ENCODE measurements around the gene PLA2G15. TPM values are rescaled to one million over a fixed set of nuclear protein-coding genes. Genes with fewer than 3 reads are reported as not detected.

PLA2G15 gene
- total and polyA plus RNA-seq, 2 of the 13 experiments (the other 11 are each of a cell fraction or from before 2014, with no cell fraction given): 14.4 to 23.7 TPM

GRCh38 chr16:68235108-68235886 is 9.9 kb upstream of the PLA2G15 start (continued):
- TF ChIP-seq ZXDC (CRISPR knock-in tag; IDR thresholded peaks at IDR 0.05) (no peak), PRDM10 (CRISPR knock-in tag; IDR thresholded peaks at IDR 0.05; ENCODE audit: low read depth) (0 out of 2 replicates have a peak, but pooled peaks have one; percentile 23), ELF4 (CRISPR knock-in tag; IDR thresholded peaks at IDR 0.05; ENCODE audit: borderline replicate concordance) (peak; percentile 65; the same call in 1 of the 2 replicates), ZNF703 (CRISPR knock-in tag; IDR thresholded peaks at IDR 0.05; ENCODE audit: borderline replicate concordance) (0 out of 2 replicates have a peak, but pooled peaks have one; percentile 10), ZNF121 (CRISPR knock-in tag; IDR thresholded peaks at IDR 0.05) (0 out of 2 replicates have a peak, but pooled peaks have one; percentile 52), PREB (CRISPR knock-in tag; IDR thresholded peaks at IDR 0.05) (no peak), ATF7-NPFF (CRISPR knock-in tag; IDR thresholded peaks at IDR 0.05; ENCODE audit: low read depth) (peak; percentile 8; the same call in 1 of the 2 replicates), STAG1 (CRISPR knock-in tag; IDR thresholded peaks at IDR 0.05) (0 out of 2 replicates have a peak, but pooled peaks have one; percentile 6), ZMAT3 (CRISPR knock-in tag; conservative IDR thresholded peaks at IDR 0.05) (peak; percentile 56; the same call in 1 of the 2 replicates), ZNF530 (CRISPR knock-in tag; IDR thresholded peaks at IDR 0.05; ENCODE audit: low read depth) (no peak), SRY (CRISPR knock-in tag; IDR thresholded peaks at IDR 0.05) (no peak; the same call in none of the 2 replicates), RBFOX2 (IDR thresholded peaks at IDR 0.05; ENCODE audit: low read depth, low read length) (peak; percentile 79), ZFX (CRISPR knock-in tag; IDR thresholded peaks at IDR 0.05; ENCODE audit: low read depth) (peak; percentile 86), ZNF543 (CRISPR knock-in tag; IDR thresholded peaks at IDR 0.05) (0 out of 2 replicates have a peak, but pooled peaks have one; percentile 14), MXD3 (CRISPR knock-in tag; IDR thresholded peaks at IDR 0.05) (0 out of 2 replicates have a peak, but pooled peaks have one; percentile 9), DMTF1 (CRISPR knock-in tag; IDR thresholded peaks at IDR 0.05) (peak; percentile 88; the same call in 1 of the 2 replicates), FOXK2 (IDR thresholded peaks at IDR 0.05) (no peak), ZSCAN29 (CRISPR knock-in tag; conservative IDR thresholded peaks at IDR 0.05) (peak; percentile 49)

Data from HepG2 (cell line).